CD4-positive, alpha-beta T cell treated with Interferon gamma for 1 hour (primary cell): Measurements from ENCODE around the gene MAP2K6.

Experiments used
- DNase-seq: peaks from one replicate; pipeline ENCODE4 v3.0.0-alpha.2; 2020

MAP2K6 gene

DNA sequence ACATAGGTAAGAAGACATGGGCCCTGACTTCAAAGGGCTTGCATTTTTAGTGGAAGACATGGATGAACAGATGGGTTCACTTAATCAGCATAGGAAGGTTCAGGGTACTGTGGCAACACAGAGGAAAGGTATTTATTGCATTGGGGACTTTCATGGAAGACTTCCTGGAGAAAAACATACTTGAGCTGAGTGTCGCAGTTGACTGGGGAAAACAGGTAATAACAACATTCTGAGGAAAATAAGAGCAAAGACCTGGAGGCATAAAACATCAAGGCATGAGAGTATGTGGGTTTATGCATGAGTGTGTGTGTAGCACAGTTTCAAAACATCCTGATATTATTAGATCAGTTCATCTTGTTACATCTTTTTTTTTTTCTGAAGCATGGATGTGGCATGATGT, 82.7 kb downstream of the MAP2K6 start:
- no peak for DNase-seq

DNA sequence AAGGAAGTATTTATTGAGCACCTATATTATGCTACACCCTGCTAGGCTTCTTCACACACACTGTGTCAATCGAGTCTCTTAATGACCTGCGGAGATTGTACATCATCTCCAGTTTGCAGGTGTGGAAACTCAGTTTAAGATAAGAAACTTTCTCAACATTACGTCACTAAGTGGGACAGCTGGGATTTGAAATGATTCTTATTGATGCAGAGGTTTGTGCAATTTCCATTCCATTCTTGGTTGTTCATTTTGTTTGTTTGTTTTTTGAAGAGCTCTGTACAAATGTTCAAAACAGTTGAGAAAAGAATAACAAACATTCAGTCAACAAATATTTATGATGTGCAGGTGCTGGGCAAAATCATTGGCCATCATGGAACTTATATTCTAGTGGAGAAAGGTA, 84.8 kb downstream of the MAP2K6 start:
- no peak for DNase-seq

DNA sequence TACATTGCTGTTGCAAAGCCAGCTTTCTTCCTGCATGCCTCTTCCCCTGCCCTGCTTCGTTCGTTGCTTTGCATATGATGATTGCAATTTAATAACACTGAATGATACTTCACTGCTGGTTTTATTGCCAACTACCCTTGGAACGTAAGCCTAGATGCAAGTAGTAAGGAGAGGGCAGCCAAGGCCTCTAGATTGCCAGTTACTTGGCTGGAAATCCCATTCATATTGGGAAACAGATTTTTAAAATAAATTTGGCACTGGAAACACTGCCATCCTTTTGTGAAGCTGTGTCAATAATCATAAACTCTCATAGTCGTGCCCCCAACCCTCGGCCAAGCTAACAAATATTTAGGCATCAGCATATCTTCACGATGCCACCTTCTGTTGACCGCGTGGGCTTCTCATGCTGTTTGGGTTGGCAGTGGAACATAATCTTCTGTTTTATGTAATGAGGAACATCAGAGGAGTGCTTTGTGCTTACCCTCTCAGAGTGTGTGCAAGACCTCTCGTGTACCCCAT, 86.5 kb downstream of the MAP2K6 start:
- DNase-seq, result no peak

DNA sequence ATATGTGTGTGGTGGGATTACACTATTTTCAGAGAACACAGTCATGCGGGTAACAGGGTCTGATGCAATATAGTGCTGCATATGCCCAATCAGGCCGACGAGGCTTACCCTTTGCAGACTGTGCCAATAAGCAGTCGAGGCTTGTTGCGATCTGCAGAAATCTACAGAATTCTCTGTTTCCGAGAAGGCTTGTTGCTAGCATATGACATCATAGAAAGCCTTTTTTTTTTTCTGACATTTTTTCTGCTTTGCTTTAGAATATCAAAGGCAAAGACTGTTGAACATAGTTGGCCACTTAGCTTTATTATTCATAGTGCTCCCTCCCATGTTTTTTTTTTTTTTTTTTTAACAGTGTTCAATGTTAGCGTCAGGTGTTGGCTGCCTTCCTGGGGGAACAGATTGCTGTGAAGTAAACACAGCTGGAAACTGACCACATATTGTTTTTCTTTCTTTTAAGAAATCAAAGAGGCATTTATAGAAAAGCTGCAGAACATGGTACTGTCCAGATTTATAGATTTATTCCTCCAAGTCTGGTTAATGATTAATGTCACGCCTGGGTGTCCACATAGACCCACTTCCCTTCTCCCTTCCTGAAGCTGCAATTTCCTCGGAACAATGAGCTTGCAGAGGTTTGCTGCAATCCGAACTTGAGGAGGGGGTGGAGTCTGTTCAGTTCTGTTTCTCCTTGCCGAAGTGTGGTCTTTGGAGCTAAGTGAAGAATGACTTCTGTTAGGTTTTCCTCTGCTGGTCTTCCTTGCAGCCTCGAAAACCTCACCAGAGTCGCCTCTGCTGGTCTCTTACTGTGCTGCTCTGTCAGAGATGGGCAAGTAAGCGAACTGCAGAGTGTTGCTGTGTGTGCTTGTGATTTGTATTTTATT, 87.3 kb downstream of the MAP2K6 start:
- peak; percentile 5 for DNase-seq

DNA sequence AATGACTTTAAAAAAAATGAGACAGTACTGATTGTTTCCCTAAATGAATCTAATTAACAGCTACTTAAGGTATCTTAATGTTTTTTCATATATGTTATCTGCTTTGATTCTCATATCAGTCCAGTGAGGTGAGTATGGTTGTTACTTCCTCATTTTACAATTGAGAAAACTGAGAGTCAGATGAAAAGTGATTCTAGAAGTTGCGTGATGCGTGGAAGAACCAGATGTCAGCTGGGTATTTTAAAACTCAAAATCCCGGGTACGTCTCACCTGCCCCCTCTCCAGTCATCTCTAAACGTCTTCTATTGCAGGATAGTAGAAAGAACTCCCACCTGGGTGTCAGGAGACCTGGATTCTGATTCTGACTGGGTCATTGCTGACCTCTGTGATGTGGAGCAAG, 89.2 kb downstream of the MAP2K6 start:
- no peak for DNase-seq

DNA sequence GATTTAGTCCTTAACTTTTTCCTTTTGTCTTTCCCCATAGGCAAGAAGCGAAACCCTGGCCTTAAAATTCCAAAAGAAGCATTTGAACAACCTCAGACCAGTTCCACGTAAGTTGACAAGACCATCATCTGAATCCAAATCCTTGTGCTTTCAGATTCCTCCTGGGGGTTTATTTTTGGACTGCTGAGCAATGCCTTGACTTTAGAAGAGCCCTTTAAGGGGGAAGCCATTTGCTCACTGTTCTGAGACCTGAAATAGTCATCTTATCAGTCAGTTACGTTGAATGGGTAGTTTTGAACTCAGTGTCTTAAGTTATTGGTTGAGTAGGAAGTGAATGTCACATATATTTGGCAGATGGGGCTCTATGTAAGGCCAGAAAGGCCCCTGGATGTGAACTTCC, 91.2 kb downstream of the MAP2K6 start:
- no peak for DNase-seq

DNA sequence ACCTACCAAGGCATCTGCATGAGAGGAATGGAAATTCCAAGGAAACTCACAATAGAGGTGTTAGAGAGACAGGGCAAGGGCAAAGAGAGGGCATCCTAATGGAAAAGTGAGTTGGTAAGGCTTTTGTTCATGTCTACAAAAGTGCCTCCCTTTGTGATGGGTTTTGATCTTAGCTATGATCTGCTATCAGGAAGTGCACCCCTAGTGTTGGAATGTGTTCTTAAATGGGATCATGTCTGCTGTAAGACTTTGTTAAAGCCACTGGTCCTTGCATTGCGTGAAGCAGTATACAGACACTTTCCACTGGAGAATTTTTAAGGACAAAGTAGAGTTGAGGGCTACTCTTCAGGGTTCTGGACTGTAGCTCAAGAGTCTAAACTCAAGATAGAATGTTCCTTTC, 92.0 kb downstream of the MAP2K6 start:
- DNase-seq, result no peak

DNA sequence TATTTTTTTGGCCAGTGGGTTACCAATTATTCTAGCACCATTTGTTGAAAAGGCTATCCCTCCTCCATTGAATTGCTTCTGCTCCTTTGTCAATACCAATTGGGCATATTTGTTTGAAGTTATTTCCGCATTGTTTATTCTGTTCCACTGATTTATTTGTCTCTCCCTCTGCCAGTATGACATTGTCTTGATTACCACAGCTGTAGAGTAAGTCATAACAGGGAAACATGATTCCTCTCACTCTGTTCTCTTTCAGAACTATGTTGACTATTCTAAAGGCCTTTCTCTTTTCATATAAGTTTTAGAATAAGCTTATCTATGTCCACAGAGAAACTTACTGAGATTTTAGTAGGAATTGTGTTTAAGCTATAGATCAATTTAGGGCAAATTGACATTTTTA, 94.3 kb downstream of the MAP2K6 start:
- DNase-seq, result no peak

DNA sequence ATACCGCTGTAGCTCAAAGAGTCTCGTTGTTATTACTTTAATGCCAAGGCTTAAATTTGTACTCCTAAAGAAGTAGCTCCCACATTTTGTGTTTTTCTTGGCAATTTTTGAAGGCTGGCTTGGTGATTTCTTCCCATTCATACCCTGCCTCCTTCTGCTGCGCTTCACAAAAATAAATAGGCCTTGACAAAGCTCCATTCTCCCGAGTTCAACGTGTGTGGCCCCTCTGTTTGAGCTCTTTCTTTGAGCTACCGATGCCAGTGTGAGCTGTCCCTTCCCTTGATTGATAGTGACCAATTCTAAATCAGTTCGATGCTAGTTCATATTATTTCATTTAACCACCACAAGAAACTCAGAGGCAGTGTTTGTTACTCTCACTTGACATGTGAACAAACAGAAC, 96.8 kb downstream of the MAP2K6 start:
- no peak for DNase-seq

DNA sequence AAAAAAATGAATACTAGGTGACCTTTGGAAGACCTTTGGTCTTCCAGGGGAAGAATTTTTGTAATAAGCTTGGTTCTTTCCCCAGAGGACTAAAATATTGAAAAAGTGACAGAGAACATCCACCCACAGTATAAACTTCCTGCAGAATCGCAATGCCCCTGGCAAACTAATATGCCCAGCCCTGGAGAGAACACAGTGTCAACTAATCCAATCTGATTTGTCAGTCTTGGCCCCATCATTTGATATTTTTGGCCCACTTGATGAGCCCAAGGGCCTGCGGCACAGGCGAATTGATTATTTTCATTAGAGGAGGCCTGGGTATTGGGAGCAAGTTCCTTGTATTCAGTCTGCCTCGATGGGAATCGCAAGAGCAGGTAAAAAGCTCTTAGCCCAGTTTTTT, 98.4 kb downstream of the MAP2K6 start:
- no peak for DNase-seq

DNA sequence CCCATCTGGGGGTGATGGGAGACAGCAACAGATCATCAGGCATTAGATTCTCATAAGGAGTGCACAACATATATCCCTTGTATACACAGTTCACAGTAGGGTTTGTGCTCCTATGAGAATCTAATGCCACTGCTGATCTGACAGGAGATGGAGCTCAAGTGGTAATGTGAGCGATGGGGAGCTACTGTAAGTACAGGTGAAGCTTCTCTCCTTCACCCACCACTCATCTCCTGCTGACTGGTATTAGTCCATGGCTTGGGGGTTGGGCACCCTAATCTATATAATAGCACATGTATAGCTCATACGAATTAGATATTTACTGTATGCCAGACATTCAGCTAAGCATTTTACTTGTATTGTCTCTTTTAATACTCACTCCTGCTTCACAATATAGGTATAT, 101.7 kb downstream of the MAP2K6 start:
- no peak for DNase-seq

DNA sequence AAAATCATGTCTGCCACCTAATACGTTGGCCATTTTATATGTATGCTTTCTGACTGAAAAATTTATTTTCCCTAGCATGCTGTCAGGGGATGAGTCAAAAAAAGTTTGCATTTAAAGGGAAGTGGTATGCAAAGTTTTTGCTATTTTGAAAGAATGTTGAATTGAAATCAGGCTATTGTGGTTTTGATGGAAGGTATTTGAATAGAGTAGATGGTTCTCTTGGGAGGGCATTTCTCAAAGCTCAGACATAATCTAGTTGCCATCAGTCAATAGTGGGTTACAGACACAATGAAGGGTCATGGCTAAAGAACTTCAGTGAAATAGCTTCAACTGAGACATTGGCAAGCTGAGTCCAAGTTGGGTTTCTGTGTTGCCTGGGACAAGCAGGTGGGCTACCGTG, 102.4 kb downstream of the MAP2K6 start:
- no peak for DNase-seq

DNA sequence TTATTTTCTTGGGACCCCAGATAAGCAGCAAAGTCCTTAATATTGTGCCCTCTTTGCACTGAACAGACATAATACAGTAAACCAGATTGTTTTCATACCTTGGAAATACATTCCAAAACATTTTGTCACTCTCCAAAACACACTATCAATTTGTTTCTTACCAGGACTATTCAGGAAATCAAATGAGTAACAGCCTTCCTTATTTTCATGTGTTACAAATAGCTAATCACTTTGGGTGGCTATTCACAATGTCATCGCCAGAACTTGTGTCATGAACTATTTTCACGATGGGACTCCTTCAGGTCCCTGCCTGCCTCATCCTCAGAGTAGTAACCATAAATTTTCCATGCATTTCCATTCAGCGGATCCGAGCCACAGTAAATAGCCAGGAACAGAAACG, 104.5 kb downstream of the MAP2K6 start:
- DNase-seq, result no peak

DNA sequence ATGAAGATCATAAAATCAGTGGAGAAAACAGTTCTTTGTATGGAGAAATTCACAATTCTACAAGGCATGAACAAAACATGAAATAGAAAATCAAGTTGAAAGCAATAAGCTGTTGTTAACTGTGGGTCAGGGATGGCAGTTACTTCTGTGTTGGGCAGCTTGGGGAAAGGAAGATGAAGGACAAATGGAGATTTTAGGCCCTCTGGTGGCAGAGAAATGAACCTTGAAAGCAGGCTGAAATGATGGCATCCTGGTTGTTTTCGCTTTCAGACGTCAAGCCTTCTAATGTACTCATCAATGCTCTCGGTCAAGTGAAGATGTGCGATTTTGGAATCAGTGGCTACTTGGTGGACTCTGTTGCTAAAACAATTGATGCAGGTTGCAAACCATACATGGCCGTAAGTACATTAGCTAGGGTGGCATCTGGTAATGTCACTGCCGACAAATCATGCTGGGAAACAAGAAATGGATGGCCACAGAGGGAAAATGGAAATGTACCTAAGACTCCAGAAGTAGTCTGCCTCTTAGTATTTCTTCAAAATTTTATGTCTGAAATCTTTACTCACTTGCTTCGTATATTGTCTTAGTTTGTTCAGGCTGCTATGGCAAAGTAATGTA, 108.9 kb downstream of the MAP2K6 start:
- DNase-seq, result no peak

DNA sequence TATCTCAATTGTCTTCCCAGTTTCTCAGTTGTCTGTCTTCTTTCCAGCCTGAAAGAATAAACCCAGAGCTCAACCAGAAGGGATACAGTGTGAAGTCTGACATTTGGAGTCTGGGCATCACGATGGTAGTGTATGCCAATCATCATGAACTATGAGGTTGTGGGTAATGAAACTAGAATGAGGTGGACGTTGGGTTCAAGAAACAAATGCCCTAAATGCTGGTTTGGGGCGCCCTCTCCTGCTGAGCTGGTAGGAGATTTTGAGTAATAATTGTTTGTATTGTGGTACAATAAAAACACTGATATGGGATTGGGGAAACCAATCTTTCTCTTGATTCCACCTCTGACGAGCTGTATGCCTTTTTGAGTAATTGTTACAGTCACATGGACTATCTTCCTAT, 110.4 kb downstream of the MAP2K6 start:
- DNase-seq, result no peak

DNA sequence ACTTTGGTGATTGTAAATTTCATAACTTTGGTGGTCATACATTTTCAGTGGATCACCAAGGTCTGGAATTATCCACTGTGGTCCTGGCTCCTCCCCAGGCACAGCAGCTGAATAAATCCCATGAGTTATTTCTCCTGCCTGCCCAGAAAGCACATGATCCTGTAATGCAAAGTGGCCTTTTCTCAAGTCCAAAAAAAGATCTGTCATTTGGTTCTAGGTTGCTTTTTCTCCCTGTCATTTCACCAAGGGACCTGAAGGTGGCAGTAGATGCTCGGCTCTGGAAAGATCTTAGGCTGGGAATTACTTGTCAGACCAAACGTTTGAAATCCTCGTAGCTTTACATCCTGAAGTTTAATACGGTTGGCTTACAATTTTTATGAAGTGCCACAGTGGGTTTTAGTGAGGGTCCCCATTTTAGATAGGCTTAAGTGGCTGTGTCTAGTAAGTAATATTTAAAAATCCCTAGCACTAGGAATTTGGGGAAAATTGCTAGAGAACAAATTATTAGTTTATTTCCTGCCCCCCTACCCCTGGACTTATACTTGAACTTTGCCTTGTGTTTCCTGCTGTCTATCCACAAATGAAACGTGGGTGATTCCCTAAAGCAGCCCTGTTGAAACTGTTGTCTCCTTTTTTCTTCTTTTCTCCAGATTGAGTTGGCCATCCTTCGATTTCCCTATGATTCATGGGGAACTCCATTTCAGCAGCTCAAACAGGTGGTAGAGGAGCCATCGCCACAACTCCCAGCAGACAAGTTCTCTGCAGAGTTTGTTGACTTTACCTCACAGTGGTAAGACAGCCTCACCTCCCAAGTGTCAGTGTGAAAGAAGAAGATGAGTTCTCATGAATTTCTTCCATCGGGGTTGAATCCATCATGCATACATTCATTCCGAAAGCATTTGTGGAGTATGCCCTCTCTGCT, 111.7 kb downstream of the MAP2K6 start:
- DNase-seq, result no peak

DNA sequence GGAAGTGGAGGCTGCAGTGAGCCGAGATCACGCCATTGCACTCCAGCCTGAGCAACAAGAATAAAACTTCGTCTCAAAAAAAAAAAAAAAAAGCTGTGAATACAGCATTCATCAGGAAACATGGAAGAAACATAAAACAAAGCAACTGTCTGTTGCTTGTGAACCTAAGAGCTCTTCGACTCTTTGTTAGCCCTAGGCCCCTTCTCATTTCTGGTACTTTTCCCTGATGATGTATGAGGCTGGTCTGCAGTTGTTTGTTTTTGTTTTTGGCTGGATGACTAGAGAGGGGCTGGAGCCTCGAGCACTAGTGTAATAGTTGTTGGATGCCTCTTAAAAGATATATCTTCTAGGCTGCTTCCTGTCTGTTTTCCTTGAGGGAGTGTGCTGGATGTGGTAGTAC, 113.5 kb downstream of the MAP2K6 start:
- no peak for DNase-seq

DNA sequence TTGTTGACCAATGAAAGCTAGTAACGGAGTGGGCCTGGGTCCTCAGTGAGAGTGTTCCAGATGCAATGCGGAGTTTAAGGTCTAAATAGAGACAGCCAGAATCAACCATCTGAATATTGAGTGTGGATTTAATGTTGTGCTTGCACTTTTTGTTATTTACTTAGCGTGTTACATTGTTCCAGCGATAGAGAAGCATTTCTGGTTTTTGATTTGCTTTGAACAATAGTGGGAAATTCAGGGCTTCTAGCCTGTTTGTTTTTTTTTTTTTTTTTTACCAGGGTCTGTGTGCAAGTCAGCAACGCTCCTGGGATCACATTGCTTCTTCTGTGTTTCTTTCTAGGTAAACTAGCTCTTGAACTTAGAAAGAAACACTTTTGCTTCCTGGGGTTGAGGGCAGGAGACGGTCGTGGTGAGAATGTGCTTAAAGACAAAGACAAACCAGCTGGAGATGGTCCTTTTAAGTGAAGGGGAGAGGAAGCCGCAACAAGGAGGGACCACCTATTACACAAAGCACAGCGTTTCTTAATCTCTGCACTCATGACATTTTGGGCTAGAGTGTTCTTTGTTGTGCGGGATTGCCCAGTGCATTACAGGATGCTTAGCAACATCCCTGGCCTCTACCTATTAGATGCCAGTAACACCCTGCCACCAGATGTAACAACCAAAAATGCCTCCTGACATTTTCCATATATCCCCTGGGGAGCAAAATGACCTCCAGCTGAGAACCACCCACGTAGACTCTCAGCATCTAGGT, 119.2 kb downstream of the MAP2K6 start:
- no peak for DNase-seq

DNA sequence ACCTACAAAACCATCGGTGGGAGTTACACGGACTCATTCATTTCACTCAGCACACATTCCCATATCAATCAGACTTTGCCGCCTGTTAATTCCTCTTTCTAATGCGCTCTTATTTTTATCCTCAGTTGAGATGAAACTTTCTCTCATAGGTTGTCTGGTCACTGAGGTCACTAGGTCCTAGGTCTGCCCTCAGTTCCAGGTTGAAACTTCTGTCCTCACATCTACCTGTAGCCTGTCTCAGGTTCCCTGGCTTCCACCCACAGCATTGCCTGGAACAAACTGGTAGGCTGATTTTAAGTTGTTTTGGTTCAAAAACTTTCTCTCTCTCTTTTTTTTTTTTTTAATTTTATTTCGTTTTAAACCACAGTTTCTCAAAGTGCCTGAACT, 119.7 kb downstream of the MAP2K6 start:
- no peak for DNase-seq

DNA sequence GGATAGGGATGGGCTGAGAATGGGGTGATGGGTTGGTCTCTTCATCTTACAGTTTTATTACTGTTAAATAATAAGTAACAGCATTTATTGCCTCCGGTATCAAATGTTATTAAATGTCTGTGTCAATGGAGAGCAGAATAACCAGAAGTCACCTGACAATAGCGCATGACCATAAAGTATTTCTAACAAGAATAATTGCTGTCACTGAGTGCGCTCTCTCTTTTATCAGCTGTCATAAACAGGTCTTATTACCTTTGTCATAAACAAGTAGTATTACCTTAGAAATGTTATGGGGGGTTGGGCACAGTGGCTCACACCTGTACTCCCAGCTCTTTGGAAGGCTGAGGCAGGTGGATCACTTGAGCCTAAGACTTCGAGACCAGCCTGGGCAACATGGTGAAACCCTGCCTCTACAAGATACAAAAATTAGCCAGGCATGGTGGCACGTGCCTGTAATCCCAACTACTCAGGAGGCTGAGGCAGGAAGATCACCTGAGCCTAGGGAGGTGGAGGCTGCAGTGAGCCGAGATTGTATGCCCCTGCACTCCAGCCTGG, 120.6 kb downstream of the MAP2K6 start:
- DNase-seq, result no peak

DNA sequence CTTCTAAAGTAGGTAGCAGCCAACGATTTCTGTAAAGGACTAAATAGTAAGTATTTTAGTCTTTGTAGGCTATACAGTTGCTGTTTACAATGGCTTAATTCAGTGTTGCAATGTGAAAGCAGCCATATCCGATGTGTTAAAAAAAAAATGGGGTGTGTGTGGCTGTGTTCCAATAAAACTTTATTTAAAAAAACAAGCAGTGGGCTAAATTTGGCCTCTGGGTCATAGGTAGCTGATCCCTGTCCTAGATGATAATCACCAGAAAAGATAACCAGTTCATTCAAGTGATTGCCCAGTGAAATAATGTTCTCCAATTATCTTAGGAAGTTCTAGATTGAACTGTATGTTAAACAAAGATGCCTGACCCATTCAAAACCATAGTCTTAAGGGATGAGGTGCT, 124.3 kb downstream of the MAP2K6 start:
- DNase-seq, result no peak

DNA sequence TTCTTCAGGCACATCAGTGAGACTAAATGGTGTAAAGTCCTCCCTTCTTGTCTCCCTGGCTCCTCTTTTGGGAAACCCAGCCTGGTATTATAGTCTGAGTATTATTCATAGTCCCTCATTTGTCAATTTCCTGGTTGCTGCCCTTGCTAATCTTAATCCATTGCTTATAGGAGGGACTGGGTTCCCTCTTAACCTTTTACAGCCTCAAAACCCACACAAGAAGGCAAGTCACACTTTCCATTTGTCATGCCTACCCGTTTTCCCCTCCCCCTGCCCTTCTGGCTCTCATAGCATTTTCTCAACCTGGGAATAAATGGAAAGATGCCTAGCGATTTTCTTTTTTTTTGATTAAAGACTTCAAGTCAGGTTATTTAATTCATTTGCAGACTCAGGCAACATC, 124.8 kb downstream of the MAP2K6 start:
- no peak for DNase-seq
